Measurements from ENCODE around the gene NRXN2.

NRXN2 gene

GRCh38 chr11:64718084-64718779, 4.8 kb downstream of the NRXN2 start:
- Histone ChIP-seq H3K27ac (no peak overlapping the region), H3K4me1 (ENCODE audit: low read depth, poor library complexity, severe bottlenecking) (no peaks in the 10 kb centered on the region), H3K79me2 (ENCODE audit: insufficient read depth, low read depth) (no peaks in the 10 kb centered on the region), H3K9ac (no peak overlapping the region), H3K36me3 (ENCODE audit: insufficient read depth) (no peaks in the 10 kb centered on the region), H4K20me1 (ENCODE audit: insufficient read depth) (no peaks in the 10 kb centered on the region), H3K27me3 (ENCODE audit: insufficient read depth, low read depth) (peaks cover 87% of the 10 kb centered on the region), H3K4me2 (no peak overlapping the region), H3K4me3 (IDR thresholded peaks at IDR 0.05; ENCODE audit: insufficient read depth, low read depth, low read length) (no peak overlapping the region), H2AFZ (ENCODE audit: low read depth) (no peak overlapping the region)
- TF ChIP-seq CTCF (conservative IDR thresholded peaks at IDR 0.05; ENCODE audit: low read depth, low read length): no peak

- TF ChIP-seq CTCF (conservative IDR thresholded peaks at IDR 0.05; ENCODE audit: low read depth, low read length): no peak
- H3K27me3 ChIP-seq (ENCODE audit: insufficient read depth, low read depth): peaks cover 83% of the 10 kb centered on the region
- no peak overlapping the region for H3K4me3 ChIP-seq (IDR thresholded peaks at IDR 0.05; ENCODE audit: insufficient read depth, low read depth, low read length)
- no peaks in the 10 kb centered on the region for H3K79me2 ChIP-seq (ENCODE audit: insufficient read depth, low read depth)
- H3K4me2 ChIP-seq: no peak overlapping the region
- H2AFZ ChIP-seq (ENCODE audit: low read depth): no peak overlapping the region
- no peaks in the 10 kb centered on the region for H3K4me1 ChIP-seq (ENCODE audit: low read depth, poor library complexity, severe bottlenecking)
- no peaks in the 10 kb centered on the region for H4K20me1 ChIP-seq (ENCODE audit: insufficient read depth)
- H3K9ac ChIP-seq: no peak overlapping the region
- H3K36me3 ChIP-seq (ENCODE audit: insufficient read depth): no peaks in the 10 kb centered on the region
- H3K27ac ChIP-seq: no peak overlapping the region
Measured at GRCh38 chr11:64717268-64717578, 5.8 kb downstream of the NRXN2 start.

GRCh38 chr11:64716473-64717267, 6.3 kb downstream of the NRXN2 start:
- Histone ChIP-seq H3K9ac (no peak overlapping the region), H4K20me1 (ENCODE audit: insufficient read depth) (no peaks in the 10 kb centered on the region), H3K27ac (no peak overlapping the region), H3K4me1 (ENCODE audit: low read depth, poor library complexity, severe bottlenecking) (no peaks in the 10 kb centered on the region), H3K36me3 (ENCODE audit: insufficient read depth) (no peaks in the 10 kb centered on the region), H3K4me2 (no peak overlapping the region), H2AFZ (ENCODE audit: low read depth) (no peak overlapping the region), H3K4me3 (IDR thresholded peaks at IDR 0.05; ENCODE audit: insufficient read depth, low read depth, low read length) (no peak overlapping the region), H3K27me3 (ENCODE audit: insufficient read depth, low read depth) (peaks cover 78% of the 10 kb centered on the region), H3K79me2 (ENCODE audit: insufficient read depth, low read depth) (no peaks in the 10 kb centered on the region)
- TF ChIP-seq CTCF (conservative IDR thresholded peaks at IDR 0.05; ENCODE audit: low read depth, low read length): no peak

- Histone ChIP-seq H3K4me1 (ENCODE audit: low read depth, poor library complexity, severe bottlenecking) (no peaks in the 10 kb centered on the region), H3K4me2 (no peak overlapping the region), H4K20me1 (ENCODE audit: insufficient read depth) (no peaks in the 10 kb centered on the region), H3K27ac (no peak overlapping the region), H3K36me3 (ENCODE audit: insufficient read depth) (no peaks in the 10 kb centered on the region), H3K4me3 (IDR thresholded peaks at IDR 0.05; ENCODE audit: insufficient read depth, low read depth, low read length) (no peak overlapping the region), H2AFZ (ENCODE audit: low read depth) (no peak overlapping the region), H3K9ac (no peak overlapping the region), H3K27me3 (ENCODE audit: insufficient read depth, low read depth) (peaks cover 74% of the 10 kb centered on the region), H3K79me2 (ENCODE audit: insufficient read depth, low read depth) (no peaks in the 10 kb centered on the region)
- TF ChIP-seq CTCF (conservative IDR thresholded peaks at IDR 0.05; ENCODE audit: low read depth, low read length): no peak
Measured at GRCh38 chr11:64715756-64716472, 7.1 kb downstream of the NRXN2 start.

Measured in KMS-11 (cell line).